GM19455 (cell line): Measurements from ENCODE around the gene PURA.
"Not testable (repeated sequence)": the region's sequence is repeated elsewhere in the genome, so short reads cannot be mapped to it uniquely, and the experiment has no call there.

Source experiments
- ATAC-seq: cut with Tn5 transposase; IDR thresholded peaks from one replicate; pipeline ENCODE4 v1.9.1; 2021; ENCODE audit not compliant: unreplicated experiment

The PURA gene

DNA sequence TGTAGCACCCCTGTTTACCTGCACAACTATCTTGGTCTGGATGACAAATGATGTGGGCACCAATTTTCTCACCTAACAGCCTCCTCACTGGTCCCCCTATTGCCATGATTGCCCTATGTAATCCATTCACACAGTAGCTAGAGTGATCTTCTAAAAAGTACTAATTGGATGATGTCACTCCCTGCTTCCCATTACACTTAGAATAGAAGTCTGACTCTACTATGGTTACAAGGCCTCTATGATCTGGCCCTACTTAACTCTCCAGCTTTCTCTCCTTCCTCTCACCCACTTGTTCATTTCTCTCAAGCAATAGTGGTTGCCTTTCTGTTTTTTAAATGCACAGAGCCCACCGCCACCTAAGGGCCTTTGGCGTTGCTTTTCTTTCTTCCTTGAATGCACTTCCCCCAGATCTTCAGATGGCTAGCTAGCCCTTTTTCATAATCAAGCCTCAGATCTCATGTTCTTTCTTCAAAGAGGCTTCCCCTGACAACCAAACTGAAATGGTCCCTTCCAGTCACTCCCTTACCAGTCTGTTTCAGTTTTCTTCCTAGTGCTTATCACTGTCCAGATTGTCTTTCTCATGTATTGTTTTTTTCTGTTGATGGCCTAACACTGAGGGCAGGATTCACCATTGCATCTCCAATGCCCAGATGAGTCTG lies 20.5 kb downstream of the PURA start:
- ATAC-seq, result no peak

DNA sequence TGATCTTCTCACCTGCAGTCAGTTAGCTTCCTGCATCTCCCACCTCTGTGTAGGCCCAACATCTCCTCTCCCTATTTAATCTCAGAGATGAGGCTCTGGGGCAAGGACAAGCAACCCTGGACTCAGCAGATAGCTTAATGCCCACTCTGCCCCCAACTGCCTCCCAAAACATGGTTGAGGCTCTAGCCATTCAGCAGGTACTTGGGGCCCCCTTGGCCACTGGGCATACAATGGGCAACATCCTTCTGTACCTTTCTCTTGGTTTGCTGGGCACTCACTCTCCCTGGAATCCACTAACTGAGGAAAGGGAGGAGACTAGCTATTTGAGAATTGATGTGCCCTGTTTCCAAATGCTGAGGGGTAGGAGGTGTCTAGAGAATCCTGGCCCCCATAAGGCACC lies 21.2 kb downstream of the PURA start:
- no peak for ATAC-seq

GRCh38 chr5:140136624-140137023 lies 22.7 kb downstream of the PURA start:
- ATAC-seq, result no peak

DNA sequence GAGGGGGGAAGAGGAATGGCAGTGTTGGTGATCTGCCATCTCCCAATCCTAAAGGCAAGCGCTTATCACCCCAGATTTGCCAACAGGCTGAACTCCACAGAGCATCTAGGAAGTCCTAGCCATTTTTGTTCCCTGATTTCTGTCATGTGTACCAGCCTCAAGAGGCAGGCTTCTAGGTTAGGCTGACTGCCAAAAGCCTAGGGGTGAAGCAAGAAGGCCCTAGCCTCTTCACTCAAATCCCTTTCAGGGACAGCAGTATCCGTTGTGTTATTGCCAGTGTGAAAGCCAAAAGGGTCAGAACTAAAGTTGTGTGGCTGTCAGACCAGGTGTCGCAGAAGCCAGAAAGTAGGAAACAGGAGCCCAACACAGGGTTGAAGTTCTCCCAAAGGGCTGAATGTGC lies 26.5 kb downstream of the PURA start:
- no peak for ATAC-seq

DNA sequence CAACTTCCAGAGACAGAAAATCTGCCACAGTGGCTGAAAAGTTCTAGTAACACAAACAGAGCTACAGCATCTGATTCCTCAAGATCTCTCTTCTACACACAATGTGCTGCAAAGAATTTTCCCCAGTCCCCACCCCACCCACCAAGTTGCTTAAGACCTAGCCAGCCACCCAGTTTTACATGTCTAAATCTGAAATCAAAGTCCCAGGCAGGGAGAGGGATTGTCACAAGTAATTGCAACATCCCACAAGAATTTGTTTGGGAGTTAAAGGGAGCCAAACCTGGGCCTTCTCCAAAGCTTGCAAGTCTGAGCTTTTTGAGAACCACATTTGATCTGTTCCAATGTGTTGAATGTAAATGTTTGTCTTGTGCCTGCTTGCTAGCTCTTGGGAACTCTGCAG lies 27.3 kb downstream of the PURA start:
- ATAC-seq, result no peak

GRCh38 chr5:140142246-140142645 lies 28.3 kb downstream of the PURA start:
- no peak for ATAC-seq

DNA sequence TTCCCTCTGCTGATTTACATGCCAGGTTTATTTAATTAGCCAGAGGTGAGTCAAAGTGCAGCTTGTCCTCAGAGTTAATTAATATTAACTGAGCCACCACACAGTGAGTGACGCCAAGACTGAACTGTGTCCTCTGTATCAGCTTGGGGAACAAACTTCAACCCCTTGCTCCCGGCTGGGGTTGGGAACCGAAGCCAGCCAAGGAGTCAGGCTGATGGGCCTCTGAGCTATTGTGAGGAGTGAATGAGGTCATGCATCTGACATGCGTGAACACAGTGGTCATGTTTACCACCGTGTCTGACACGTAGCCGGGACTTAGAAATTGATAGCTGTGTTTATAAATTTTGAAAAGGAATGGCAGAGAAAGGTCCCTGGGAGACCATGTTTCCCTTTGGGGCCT lies 28.9 kb downstream of the PURA start:
- ATAC-seq, result no peak

- ATAC-seq, result no peak
Observed at GRCh38 chr5:140143521-140144258, 29.8 kb downstream of the PURA start.

GRCh38 chr5:140145256-140145655 lies 31.3 kb downstream of the PURA start:
- no peak for ATAC-seq

DNA sequence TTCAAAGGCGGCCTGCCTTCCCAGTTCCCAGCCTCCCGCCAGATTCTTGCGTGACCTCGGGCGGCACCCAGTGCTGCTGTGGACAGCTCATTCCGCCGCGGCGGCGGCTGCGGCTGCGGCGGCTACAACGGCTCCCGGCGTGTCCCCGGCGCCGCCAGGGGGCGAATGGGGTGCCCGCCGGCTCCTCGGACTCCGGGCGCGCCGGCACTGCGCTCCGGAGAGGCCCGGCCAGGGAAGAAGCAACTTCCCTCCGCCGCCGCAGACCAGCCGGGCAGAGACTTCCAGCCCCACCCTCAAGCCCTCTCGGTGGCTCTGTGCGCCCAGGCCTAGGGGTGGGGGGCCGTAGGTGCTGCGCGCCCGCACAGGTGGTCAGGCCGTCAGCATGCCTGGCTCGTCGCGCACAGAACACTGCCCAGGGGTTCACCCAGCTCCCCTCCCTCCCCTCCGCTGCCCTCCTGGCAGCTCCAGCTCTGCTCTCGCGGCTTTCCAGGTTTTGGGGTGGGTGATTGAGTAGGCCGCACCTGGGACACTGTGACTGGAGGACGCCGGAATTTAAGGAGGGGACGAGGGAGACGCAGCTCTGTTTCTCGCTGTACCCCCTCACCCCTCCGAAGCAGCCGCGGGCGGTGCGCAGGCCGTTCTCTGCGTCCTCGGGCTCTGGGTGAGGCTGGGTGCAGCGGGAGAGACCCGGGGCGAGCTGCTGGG lies 32.1 kb downstream of the PURA start:
- no peak for ATAC-seq

DNA sequence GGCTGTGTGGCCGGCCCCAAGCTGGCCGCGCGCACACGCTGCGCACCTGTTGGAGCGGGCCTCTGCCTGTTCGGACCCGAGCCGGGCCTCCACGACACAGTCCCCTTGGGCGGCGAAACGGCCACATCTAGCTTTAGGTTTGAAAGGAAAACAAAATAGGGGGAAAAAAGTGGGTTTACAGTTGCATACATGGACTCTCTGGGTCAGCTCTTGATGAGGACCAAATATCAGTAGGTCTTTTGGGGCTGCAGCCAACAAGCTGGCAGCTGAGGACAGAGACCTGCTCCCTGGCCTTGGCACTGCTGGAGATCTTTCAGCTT lies 32.6 kb downstream of the PURA start:
- no peak for ATAC-seq

DNA sequence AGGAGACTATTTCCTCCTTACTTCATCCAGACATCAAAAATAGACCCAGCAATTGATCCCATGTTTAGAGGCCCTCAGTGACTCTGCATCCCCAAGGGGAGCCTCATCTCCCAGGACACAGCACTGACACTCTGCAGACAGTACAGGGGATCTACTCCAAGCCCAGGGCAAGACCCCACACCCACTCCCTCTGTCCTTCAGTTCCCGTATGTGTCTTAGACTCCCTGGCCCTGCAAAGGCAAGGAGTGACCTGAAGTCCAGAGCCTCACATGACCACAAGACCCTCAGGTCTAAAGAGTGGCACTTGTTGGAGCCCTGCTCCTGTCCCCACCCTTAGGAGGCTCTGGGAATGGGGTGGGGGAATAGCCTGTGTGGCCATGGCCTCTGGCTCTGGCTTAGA lies 33.6 kb downstream of the PURA start:
- ATAC-seq, result no peak

DNA sequence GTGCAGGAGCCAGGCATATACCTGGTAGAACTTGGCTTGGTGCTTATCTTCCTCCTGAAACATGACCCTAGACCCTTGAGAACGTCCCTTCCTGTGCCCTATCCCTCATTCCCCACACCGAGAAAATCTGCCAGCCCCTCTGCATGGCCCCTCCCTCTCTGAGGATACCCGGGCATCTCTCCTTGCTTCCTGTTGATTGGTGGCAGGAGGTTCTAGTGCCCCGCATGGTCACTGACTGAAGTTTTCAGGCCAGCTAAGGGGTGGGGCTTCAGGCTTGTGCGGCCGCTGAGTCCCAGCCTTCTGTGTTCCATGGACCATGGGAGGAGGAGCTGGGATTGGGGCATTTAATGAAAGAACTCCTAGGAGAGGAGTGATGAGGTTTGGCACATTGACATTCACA lies 34.6 kb downstream of the PURA start:
- no peak for ATAC-seq

- no peak for ATAC-seq
Observed at GRCh38 chr5:140150201-140150600, 36.3 kb downstream of the PURA start.

DNA sequence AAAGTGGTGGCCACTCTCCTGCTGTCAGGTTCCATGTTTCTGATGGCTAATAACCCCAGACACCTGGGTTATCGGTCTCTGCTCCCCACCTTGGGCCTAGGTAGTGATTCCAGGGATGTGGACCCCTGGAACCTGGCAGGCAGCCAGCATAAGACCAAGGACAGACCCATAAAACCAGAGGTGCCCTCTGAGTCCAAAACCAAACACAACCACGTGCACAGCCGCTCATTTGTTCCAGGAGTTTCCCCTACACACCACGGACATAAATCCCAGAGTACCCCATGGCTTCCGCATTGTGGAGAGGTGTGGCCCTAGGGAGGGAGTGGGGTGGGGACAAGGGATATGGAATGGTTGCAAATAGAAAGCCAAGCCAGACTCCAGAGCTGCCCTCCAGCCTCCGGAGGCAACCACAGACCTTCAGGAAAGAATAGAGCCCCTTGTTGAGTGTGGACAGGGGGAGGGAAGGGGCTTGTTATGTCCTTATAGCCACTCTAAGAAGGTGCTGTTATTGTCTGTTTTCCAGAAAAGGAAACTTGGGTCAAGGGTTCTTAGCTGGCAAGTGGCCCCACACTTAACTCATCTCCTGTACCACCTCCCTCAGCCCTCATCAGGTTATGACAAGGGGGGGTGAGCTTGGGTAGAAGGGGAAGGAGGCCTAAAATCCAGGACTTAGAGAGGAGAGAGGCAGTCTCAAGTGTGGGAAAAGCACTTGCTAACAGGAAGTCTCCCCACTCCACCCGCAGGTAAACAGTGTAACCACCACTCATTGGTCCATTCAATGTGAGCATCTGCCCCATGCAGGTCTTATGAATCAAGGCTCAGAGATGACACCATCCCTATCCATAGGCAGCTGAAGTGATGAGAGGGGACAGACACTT lies 37.5 kb downstream of the PURA start:
- ATAC-seq, result no peak

- no peak for ATAC-seq
Observed at GRCh38 chr5:140152022-140152999, 38.4 kb downstream of the PURA start.

DNA sequence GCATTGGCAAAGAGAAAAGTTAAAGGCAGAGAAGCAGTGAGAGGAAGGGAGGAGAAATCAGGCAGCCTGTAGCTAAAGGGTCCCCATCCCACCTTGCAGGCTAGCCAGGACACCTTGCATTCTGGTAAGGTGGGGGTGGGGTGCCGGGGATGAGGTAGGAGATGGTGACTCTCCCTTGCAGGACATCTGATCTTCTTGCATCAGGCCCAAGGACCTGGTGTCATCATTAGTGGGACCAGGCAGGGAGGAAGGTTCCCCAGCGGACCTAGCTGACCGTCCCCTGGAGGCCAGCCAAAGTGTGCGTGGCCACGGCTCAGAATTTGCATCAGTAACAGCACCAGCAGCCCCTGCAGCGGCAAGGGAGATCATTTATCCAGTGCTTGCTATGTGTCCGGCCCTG lies 39.3 kb downstream of the PURA start:
- ATAC-seq, result no peak

DNA sequence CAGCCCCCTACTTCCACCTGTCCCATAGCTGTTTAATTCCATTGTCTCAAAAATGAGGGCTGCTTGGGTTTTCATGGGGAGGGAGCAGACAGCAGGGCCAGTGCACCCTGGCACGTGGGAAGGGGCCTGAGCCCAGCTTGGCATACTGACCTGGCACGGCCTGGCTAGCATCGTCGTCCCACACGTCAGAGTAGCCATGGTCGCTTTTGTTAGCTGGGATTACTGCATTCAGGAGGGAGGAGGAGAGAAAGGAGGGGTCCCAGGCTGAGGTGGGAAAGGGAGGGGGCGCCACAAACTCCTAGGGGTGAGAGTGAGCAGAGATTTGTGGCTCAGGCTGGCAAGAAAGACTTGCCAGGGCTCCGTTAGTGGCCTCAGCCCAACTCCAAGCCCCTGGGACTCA lies 40.0 kb downstream of the PURA start:
- ATAC-seq, result no peak

GRCh38 chr5:140154710-140155381 lies 40.9 kb downstream of the PURA start:
- not testable (repeated sequence) for ATAC-seq
